ENCODE data around the gene SNU13.
"Not testable (repeated sequence)": the region's sequence is repeated elsewhere in the genome, so short reads cannot be mapped to it uniquely, and the experiment has no call there.

The SNU13 gene

GRCh38 chr22:41688365-41689211 lies at the start of gene SNU13:
TSS of gene SNU13 (minus strand) at chr22:41688867. CDS start at chr22:41688796, 71 bp downstream.
- DNase-seq = peak; percentile 90

GRCh38 chr22:41733241-41733640 lies 44.6 kb upstream of the SNU13 start:
- not testable (repeated sequence) for DNase-seq

- DNase-seq = no peak
Measured at GRCh38 chr22:41732096-41732772, 43.6 kb upstream of the SNU13 start.

GRCh38 chr22:41731609-41732008 lies 42.9 kb upstream of the SNU13 start:
- no peak for DNase-seq

GRCh38 chr22:41725510-41726110 lies 36.9 kb upstream of the SNU13 start:
- DNase-seq = no peak

- no peak for DNase-seq
Measured at GRCh38 chr22:41722496-41722895, 33.8 kb upstream of the SNU13 start.

GRCh38 chr22:41713004-41713403 lies 24.3 kb upstream of the SNU13 start:
- no peak for DNase-seq

- DNase-seq = no peak
Measured at GRCh38 chr22:41709341-41709740, 20.7 kb upstream of the SNU13 start.

- no peak for DNase-seq
Measured at GRCh38 chr22:41702763-41703162, 14.1 kb upstream of the SNU13 start.

GRCh38 chr22:41700108-41700364 lies 11.4 kb upstream of the SNU13 start:
- no peak for DNase-seq

GRCh38 chr22:41699264-41700107 lies 10.8 kb upstream of the SNU13 start, which contains the start of gene MEI1:
TSS of gene MEI1 (plus strand) at chr22:41699503. CDS start at chr22:41699539, 36 bp downstream.
- peak; percentile 88 for DNase-seq

GRCh38 chr22:41697126-41697775 lies 8.6 kb upstream of the SNU13 start:
- peak; percentile 94 for DNase-seq

GRCh38 chr22:41696703-41697102 lies 8.0 kb upstream of the SNU13 start:
- no peak for DNase-seq

GRCh38 chr22:41695211-41695610 lies 6.5 kb upstream of the SNU13 start:
- no peak for DNase-seq

GRCh38 chr22:41690476-41690875 lies 1.8 kb upstream of the SNU13 start:
- no peak for DNase-seq

- no peak for DNase-seq
Measured at GRCh38 chr22:41687901-41688364, 734 bp downstream of the SNU13 start.

GRCh38 chr22:41686890-41687289 lies 1.8 kb downstream of the SNU13 start:
- DNase-seq = not testable (repeated sequence)

GRCh38 chr22:41684194-41684593 lies 4.5 kb downstream of the SNU13 start:
- DNase-seq = no peak

- DNase-seq = no peak
Measured at GRCh38 chr22:41683616-41684015, 5.1 kb downstream of the SNU13 start.

GRCh38 chr22:41683052-41683451 lies 5.6 kb downstream of the SNU13 start:
- DNase-seq = no peak

- DNase-seq = peak; percentile 79
Measured at GRCh38 chr22:41682033-41682807, 6.4 kb downstream of the SNU13 start.

GRCh38 chr22:41681616-41682015 lies 7.1 kb downstream of the SNU13 start:
- no peak for DNase-seq
